ENCODE measurements around the gene LIPH. TPM values are rescaled to one million over a fixed set of nuclear protein-coding genes. Genes with fewer than 3 reads are reported as not detected.
A peak's percentile ranks its signal among the peaks of the same experiment; 100 is the strongest.

The LIPH gene
- total RNA-seq, 1 donor from 2014 or later, result 1.8 TPM

DNA sequence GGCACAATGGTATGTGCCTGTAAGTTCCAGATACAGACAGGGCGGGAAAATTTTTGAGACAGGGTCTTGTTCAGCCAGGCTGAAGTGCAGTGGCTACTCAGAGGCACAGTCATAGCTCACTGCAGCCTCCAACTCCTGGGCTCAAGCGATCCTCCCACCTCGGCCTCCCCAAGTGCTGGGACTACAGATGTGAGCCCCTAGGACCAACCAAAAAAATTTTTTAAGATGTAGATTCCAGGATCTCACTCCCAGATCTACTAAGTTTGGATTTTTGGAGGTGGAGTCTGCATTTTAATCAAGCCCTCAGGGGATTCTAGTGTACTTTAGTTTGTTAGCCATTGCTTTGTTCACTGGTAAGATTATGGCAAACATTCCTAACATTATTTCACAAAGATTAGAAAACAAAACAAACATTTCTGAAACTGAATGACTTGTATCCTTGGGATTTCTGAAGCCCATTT is 2.7 kb downstream of the LIPH start:
- H3K4me3 ChIP-seq (ENCODE audit: low read depth, low read length), result no peak overlapping the region
- TF ChIP-seq, protein P1, sequence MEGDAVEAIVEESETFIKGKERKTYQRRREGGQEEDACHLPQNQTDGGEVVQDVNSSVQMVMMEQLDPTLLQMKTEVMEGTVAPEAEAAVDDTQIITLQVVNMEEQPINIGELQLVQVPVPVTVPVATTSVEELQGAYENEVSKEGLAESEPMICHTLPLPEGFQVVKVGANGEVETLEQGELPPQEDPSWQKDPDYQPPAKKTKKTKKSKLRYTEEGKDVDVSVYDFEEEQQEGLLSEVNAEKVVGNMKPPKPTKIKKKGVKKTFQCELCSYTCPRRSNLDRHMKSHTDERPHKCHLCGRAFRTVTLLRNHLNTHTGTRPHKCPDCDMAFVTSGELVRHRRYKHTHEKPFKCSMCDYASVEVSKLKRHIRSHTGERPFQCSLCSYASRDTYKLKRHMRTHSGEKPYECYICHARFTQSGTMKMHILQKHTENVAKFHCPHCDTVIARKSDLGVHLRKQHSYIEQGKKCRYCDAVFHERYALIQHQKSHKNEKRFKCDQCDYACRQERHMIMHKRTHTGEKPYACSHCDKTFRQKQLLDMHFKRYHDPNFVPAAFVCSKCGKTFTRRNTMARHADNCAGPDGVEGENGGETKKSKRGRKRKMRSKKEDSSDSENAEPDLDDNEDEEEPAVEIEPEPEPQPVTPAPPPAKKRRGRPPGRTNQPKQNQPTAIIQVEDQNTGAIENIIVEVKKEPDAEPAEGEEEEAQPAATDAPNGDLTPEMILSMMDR (conservative IDR thresholded peaks at IDR 0.05; ENCODE audit: low read depth, low read length), result no peak
- DNase-seq (ENCODE audit: low read depth), result no peak

- peak; percentile 83 for DNase-seq (ENCODE audit: low read depth)
- no peak overlapping the region for H3K4me3 ChIP-seq (ENCODE audit: low read depth, low read length)
- TF ChIP-seq, protein P1 (conservative IDR thresholded peaks at IDR 0.05; ENCODE audit: low read depth, low read length), result no peak
These were observed 3.3 kb downstream of the LIPH start for GRCh38 chr3:185549122-185549521.

GRCh38 chr3:185540695-185541094 is 11.7 kb downstream of the LIPH start:
- no peak overlapping the region for H3K4me3 ChIP-seq (ENCODE audit: low read depth, low read length)
- TF ChIP-seq, protein P1 (conservative IDR thresholded peaks at IDR 0.05; ENCODE audit: low read depth, low read length), result no peak
- DNase-seq (ENCODE audit: low read depth), result no peak

- DNase-seq (ENCODE audit: low read depth), result no peak
- no peak overlapping the region for H3K4me3 ChIP-seq (ENCODE audit: low read depth, low read length)
- TF ChIP-seq, protein P1 (conservative IDR thresholded peaks at IDR 0.05; ENCODE audit: low read depth, low read length), result no peak
These were observed 12.5 kb downstream of the LIPH start for GRCh38 chr3:185539934-185540333.

DNA sequence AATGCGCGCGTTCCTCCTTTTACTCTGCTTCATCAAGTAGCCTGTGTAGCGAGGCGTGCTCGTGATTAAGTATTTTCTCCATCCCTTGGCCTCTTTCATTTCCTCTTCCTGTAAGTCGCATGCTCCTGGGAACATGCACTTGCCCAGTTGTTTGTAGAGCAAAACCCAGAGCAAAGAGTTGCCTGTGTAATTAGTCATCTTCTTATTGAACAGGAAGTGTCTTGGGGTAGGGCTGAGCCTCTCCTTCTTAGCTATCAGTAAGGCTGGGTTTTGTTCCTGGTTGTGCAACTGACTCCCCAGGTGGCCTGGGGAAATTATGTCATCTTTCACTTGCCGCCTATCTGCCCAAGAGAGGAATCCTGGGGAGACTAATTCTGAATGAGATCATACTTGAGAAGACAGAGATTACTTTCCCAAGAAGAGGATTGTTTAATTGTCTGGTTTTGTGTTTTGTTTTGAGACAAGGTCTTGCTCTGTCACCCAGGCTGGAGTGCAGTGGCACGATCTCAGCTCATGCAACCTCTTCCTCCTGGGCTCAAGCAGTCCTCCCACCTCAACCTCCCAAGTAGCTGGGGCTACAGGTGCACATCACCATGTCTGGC is 14.9 kb downstream of the LIPH start:
- DNase-seq (ENCODE audit: low read depth), result peak; percentile 99
- TF ChIP-seq, protein P1 (conservative IDR thresholded peaks at IDR 0.05; ENCODE audit: low read depth, low read length), result no peak

DNA sequence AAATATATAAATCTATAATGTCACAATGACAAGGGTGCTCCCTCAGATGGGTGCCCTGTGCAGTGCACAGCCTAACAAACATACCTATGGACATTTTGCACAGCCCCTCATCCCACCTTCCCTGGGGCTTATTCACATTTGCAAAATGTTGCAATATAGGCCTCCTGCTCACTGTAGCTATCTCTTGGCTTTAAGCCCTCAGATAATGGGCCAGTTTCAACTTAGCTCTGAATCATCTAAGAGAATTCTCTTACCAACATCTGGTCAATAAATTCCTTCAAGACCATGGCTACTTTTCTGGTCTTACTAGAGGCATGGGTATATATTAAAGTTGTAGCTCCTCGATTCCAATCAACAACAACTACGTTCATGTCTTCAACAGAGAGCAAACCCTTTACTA is 17.9 kb downstream of the LIPH start:
- TF ChIP-seq, protein P1 (conservative IDR thresholded peaks at IDR 0.05; ENCODE audit: low read depth, low read length), result no peak
- H3K4me3 ChIP-seq (ENCODE audit: low read depth, low read length), result no peak overlapping the region
- DNase-seq (ENCODE audit: low read depth), result no peak

More for the DNA sequence above, 14.9 kb downstream of the LIPH start:
- no peak overlapping the region for H3K4me3 ChIP-seq (ENCODE audit: low read depth, low read length)

GRCh38 chr3:185532901-185533300 is 19.5 kb downstream of the LIPH start:
- TF ChIP-seq, protein P1 (conservative IDR thresholded peaks at IDR 0.05; ENCODE audit: low read depth, low read length), result no peak
- DNase-seq (ENCODE audit: low read depth), result no peak
- H3K4me3 ChIP-seq (ENCODE audit: low read depth, low read length), result no peak overlapping the region
